ENCODE measurements around the gene TEX22.

TEX22 gene

DNA sequence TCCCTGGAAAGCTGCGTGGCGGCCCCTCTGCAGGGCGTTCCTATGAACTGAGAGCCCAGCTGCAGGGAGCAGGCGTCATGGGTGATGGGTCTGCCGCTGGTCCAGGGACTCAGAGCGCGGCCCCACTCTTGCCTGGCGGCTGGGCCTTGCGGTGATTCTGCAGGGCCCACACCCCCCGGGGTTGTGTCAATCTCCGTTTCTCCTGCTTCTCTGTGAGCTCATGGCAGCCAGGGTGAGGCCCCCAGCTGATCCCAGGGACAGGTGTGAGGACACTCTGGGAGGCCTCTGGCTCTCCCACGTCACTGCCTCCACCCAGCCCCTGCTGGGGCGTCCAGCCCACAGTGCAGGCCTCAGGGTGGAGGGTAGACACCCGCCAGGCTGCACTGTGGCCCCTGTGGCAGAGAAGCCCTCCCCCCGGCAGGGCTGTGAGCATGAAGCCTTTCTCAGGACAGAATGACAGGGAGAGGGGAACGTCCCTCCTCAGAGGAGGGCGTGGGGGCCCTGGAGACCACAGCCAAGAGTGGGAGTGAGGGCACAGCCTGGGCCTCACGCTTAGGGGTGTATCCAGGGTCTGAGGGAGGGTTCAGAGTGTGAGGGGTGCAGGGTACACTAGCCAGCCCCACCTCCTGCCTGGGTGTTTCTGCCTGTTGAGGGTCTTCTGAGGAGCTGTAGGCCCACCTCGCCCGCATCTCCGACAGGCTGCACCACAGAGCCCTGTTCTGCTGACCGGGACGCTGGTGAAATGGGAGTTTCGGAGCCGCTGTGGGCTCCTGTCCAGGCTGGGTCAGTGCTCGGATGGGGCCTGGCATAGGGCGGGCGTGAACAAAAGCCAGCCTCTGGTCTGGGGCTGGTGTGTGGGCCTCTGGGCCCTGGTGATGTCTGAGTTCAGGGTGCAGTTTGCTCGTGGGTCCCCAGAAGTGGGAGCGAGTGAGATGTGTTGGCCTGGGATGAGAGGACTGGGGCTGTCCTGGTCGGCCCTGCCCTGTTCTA lies 49.6 kb downstream of the TEX22 start:
- TF ChIP-seq, protein P1, sequence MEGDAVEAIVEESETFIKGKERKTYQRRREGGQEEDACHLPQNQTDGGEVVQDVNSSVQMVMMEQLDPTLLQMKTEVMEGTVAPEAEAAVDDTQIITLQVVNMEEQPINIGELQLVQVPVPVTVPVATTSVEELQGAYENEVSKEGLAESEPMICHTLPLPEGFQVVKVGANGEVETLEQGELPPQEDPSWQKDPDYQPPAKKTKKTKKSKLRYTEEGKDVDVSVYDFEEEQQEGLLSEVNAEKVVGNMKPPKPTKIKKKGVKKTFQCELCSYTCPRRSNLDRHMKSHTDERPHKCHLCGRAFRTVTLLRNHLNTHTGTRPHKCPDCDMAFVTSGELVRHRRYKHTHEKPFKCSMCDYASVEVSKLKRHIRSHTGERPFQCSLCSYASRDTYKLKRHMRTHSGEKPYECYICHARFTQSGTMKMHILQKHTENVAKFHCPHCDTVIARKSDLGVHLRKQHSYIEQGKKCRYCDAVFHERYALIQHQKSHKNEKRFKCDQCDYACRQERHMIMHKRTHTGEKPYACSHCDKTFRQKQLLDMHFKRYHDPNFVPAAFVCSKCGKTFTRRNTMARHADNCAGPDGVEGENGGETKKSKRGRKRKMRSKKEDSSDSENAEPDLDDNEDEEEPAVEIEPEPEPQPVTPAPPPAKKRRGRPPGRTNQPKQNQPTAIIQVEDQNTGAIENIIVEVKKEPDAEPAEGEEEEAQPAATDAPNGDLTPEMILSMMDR (conservative IDR thresholded peaks at IDR 0.05), result no peak
- TF ChIP-seq ZFX (IDR thresholded peaks at IDR 0.05), result no peak
- no peak overlapping the region for H3K27ac ChIP-seq

DNA sequence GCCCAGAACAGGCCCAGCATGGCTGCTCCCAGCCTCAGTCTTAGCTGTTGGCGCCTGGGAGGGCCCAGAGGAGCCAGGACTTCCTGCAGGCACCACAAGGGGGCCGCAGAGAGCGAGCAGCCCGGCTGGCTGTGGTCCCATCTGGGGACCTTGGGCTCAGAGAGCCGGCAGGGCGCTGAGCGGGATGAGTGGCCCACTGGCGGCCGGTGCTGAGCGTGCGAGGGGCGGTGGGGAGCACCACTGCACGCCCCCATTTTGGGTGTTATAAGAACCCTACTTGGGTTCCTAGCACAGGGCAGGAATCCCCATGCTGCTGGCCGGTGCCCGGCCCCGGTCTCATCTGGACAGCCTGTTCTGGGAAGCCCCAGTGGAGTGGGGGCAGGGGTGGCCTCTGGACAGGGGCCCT lies 50.4 kb downstream of the TEX22 start:
- H3K27ac ChIP-seq, result no peak overlapping the region
- TF ChIP-seq ZFX (IDR thresholded peaks at IDR 0.05), result no peak
- TF ChIP-seq, protein P1 (conservative IDR thresholded peaks at IDR 0.05), result peak; percentile 90

DNA sequence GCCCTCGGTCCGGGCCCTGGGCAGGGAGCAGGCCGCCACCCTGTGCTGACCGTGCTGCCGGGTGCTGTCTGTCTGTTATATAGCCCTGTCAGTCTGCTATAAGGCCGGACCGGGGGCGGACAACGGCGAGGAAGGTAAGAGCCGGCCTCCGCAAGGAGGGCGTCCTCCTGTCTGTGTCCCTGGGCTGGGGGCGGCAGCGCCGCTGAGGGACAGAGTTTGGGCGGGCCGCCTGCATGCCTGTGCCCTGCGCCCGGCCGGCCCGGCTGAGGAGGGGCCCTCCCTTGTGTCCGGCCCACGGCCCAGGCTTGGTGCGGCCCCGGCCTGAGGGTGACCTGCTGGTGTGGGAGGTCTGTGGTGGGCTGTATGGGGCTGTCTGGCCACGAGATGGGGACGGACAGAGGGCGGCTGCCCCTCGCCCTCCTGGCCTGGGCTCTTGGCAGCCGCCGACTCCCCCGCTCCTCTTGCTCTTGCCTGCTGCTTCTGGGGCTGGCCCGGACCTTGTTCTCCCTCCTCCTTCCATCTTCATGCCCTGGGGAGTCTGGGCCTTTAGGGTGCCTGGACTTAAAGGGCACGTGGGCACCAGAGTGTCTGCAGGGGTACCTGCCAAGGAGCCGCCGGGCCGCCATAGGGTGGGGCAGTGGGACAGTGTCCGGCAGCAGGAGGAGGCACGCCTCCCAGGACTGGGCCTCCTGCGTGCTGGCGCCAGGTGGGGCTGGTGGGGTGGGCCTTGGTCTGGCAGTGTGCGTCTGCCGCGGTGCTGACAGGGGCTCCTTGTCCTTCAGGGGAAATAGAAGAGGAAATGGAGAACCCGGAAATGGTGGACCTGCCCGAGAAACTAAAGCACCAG lies 51.2 kb downstream of the TEX22 start:
- H3K27ac ChIP-seq, result no peak overlapping the region

DNA sequence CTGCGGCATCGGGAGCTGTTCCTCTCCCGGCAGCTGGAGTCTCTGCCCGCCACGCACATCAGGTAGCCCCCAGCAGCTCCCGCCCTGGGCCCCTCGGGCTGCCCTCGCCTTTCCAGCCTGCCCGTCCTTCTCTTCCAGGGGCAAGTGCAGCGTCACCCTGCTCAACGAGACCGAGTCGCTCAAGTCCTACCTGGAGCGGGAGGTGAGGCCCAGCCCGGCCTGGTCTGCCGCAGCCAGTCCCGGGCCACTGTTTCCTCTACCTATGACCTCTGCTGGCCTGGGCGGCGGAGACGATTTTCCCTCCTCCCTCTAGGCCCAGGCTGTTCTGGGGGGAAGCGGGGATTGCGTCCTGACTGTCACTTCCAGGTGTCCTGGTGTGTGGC lies 51.8 kb downstream of the TEX22 start:
- TF ChIP-seq, protein P1 (conservative IDR thresholded peaks at IDR 0.05), result no peak
- TF ChIP-seq ZFX (IDR thresholded peaks at IDR 0.05), result no peak
- H3K27ac ChIP-seq, result no peak overlapping the region

More for the DNA sequence above, 51.2 kb downstream of the TEX22 start:
- no peak for TF ChIP-seq ZFX (IDR thresholded peaks at IDR 0.05)
- TF ChIP-seq, protein P1 (conservative IDR thresholded peaks at IDR 0.05), result no peak

DNA sequence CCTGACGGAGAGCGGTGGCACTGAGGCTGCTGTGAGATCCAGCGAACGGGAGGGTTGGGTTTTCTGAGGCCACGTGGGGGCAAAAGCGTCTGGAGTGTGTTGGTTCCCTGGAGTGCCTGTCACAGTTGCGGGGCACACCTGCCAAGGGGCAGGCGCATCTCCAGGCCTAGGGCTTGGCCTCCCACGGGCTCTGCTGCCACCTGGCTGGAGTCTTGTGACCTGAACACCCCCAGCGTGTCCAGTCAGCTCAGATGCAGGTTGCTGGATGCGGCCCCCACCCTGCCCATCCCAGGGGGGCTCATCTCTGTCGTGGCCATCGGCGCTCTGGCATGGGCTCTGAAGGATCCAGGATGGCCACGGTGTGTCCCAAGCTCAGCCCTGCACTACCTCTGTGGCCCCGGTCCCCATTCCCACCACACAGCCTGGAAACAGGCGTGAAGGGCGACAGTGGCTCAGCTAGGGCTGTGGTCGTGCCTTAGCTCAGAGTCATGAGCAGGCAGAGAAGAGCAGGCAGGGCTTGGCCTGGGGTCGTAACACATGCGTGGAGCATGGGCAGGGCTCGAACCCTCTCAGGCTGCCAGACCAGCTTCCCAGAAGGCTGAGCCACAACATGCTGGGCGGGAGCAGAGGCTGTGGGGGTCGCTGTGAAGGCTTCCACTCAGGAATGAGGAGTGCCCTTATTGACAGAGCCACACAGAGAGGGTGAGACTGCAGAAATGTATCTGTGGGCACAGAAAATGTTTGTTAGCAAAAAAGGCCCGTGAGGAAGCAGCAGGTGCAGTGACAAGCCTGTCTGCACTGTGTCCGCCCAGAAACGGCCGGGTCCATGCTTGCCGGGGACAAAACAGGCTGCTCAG lies 52.8 kb downstream of the TEX22 start:
- TF ChIP-seq, protein P1 (conservative IDR thresholded peaks at IDR 0.05), result no peak
- TF ChIP-seq ZFX (IDR thresholded peaks at IDR 0.05), result no peak
- no peak overlapping the region for H3K27ac ChIP-seq

DNA sequence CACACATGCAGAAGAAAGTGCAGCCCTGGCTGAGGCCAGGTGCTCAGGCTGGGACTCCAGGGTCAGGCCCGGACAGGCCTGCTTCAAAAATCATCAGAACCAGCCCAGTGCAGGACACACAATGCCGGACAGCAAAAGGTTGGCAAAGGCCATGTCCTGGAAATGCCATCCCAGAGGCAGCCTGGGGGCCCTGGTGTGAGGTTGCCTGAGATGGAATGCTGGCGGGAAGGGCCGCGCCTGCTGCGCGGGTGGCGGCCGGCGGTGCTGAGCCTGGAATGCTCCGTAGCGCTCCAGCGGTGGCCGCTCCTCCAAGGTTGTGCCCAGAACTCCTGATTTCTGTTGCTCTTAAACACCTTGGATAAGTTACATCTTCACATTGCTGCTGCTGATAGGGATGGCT lies 54.6 kb downstream of the TEX22 start:
- no peak overlapping the region for H3K27ac ChIP-seq
- TF ChIP-seq ZFX (IDR thresholded peaks at IDR 0.05), result no peak
- TF ChIP-seq, protein P1 (conservative IDR thresholded peaks at IDR 0.05), result no peak

Data from C4-2B (cell line).